GM19240 (cell line): ENCODE results near the gene MMP25.

Source experiments
- DNase-seq: peaks from one replicate; pipeline ENCODE4 v3.0.0; 2011; ENCODE audit warnings: low spot score; ENCODE audit not compliant: insufficient read length

Gene MMP25

GRCh38 chr16:3015865-3016521 is 30.4 kb upstream of the MMP25 start:
- no peak for DNase-seq

GRCh38 chr16:3017344-3017743 is 29.0 kb upstream of the MMP25 start:
- DNase-seq = no peak

GRCh38 chr16:3017794-3018506 is 28.4 kb upstream of the MMP25 start, which contains the start of gene CLDN6:
TSS of gene CLDN6 (minus strand) at chr16:3018183. CDS start at chr16:3016021, 2,162 bp downstream.
- no peak for DNase-seq

GRCh38 chr16:3019594-3020246 is 26.6 kb upstream of the MMP25 start:
- DNase-seq = no peak

- DNase-seq = peak; percentile 85
These were observed 26.1 kb upstream of the MMP25 start, which contains the start of gene TNFRSF12A for GRCh38 chr16:3020247-3020603. TSS of gene TNFRSF12A (plus strand) at chr16:3020368. CDS start at chr16:3020398, 30 bp downstream.

GRCh38 chr16:3020604-3021448 is 25.5 kb upstream of the MMP25 start:
- DNase-seq = no peak

- peak; percentile 74 for DNase-seq
These were observed 24.7 kb upstream of the MMP25 start for GRCh38 chr16:3021449-3022207.

- no peak for DNase-seq
These were observed 24.1 kb upstream of the MMP25 start for GRCh38 chr16:3022208-3022683.

- no peak for DNase-seq
These were observed 23.5 kb upstream of the MMP25 start for GRCh38 chr16:3022684-3023414.

GRCh38 chr16:3023415-3023668 is 23.0 kb upstream of the MMP25 start:
- no peak for DNase-seq

- peak; percentile 97 for DNase-seq
These were observed 22.5 kb upstream of the MMP25 start, which contains the start of the genes HCFC1R1 and THOC6 for GRCh38 chr16:3023669-3024478. TSS of gene HCFC1R1 (minus strand) at chr16:3023942. CDS start at chr16:3023941, 1 bp downstream. TSS of gene THOC6 (plus strand) at chr16:3024035. CDS start at chr16:3024327, 292 bp downstream.

GRCh38 chr16:3025032-3026002 is 21.0 kb upstream of the MMP25 start:
- DNase-seq = no peak

- DNase-seq = no peak
These were observed 20.4 kb upstream of the MMP25 start for GRCh38 chr16:3026003-3026378.

GRCh38 chr16:3026609-3027488 is 19.5 kb upstream of the MMP25 start:
- DNase-seq = no peak

GRCh38 chr16:3027489-3027795 is 18.9 kb upstream of the MMP25 start:
- DNase-seq = no peak

- peak; percentile 69 for DNase-seq
These were observed 18.2 kb upstream of the MMP25 start for GRCh38 chr16:3027983-3028715.
